H1 (cell line): ENCODE measurements around the gene PCDHGA2. TPM values are rescaled to one million over a fixed set of nuclear protein-coding genes. Genes with fewer than 3 reads are reported as not detected.

Source experiments
- CHD2 ChIP-seq: IDR thresholded peaks from 2 replicates; pipeline ENCODE4 v1.6.1; 2012; ENCODE audit warnings: low read length, improper control_type of control experiment
- CREB1 ChIP-seq: IDR thresholded peaks from 2 replicates; pipeline ENCODE4 v1.6.1; 2012; ENCODE audit warnings: inconsistent platforms
- CTBP2 ChIP-seq: IDR thresholded peaks from 2 replicates; pipeline ENCODE4 v1.7.0; 2011; ENCODE audit warnings: borderline replicate concordance, mild to moderate bottlenecking, moderate library complexity, mixed read lengths, low read length; ENCODE audit not compliant: insufficient read depth, insufficient read length
- EGR1 ChIP-seq: IDR thresholded peaks from 2 replicates; pipeline ENCODE4 v1.6.1; 2011; ENCODE audit warnings: low read depth, low read length, borderline replicate concordance
- EZH2 ChIP-seq: fragments of 200-600 bp; sonication (generic); IDR thresholded peaks from 2 replicates; pipeline ENCODE4 v1.7.1; 2012; ENCODE audit warnings: low read depth, mild to moderate bottlenecking, moderate library complexity, low read length, inconsistent platforms; ENCODE audit not compliant: severe bottlenecking
- HDAC2 ChIP-seq, 2 experiments: fragments of 300-600 bp in 1 of 2; sonication (generic) in 1 of 2; IDR thresholded peaks; 2 replicates each; pipeline ENCODE4 v1.6.1; 2011 to 2012; ENCODE audit warnings: low read depth in 2 of 2, low read length in 2 of 2, mild to moderate bottlenecking in 2 of 2, moderate library complexity in 2 of 2, borderline replicate concordance in 1 of 2, inconsistent platforms in 1 of 2
- HDAC6 ChIP-seq: IDR thresholded peaks from one replicate; pipeline ENCODE4 v1.7.1; 2012; ENCODE audit warnings: low read depth, mild to moderate bottlenecking, inconsistent platforms, low read length, moderate library complexity
- KDM1A ChIP-seq: fragments of 200-600, 300-600 bp; sonication (generic); IDR thresholded peaks from 2 replicates; pipeline ENCODE4 v1.7.1; 2016; ENCODE audit warnings: mild to moderate bottlenecking, low read length, borderline replicate concordance
- MAFK ChIP-seq: IDR thresholded peaks from 2 replicates; pipeline ENCODE4 v1.6.1; 2012; ENCODE audit warnings: low read depth, mild to moderate bottlenecking, improper control_type of control experiment, low read length
- NANOG ChIP-seq: IDR thresholded peaks from 2 replicates; pipeline ENCODE4 v1.6.1; 2011; ENCODE audit warnings: low read length, low read depth, mild to moderate bottlenecking, inconsistent platforms; ENCODE audit not compliant: insufficient read depth, poor library complexity, severe bottlenecking
- POLR2A ChIP-seq, 2 experiments: IDR thresholded peaks; 1 replicate in 1 of 2; 2 replicates in 1 of 2; pipeline ENCODE4 v1.6.1; 2011; ENCODE audit warnings: low read depth in 2 of 2, low read length in 2 of 2, mild to moderate bottlenecking in 2 of 2; ENCODE audit errors: control extremely low read depth in 1 of 2
- POU5F1 ChIP-seq: IDR thresholded peaks from 2 replicates; pipeline ENCODE4 v1.6.1; 2011; ENCODE audit warnings: low read depth, mild to moderate bottlenecking, low read length, moderate library complexity
- SAP30 ChIP-seq: fragments of 300-600 bp; sonication (generic); IDR thresholded peaks from 2 replicates; pipeline ENCODE4 v1.7.1; 2012; ENCODE audit warnings: low read length, moderate library complexity, mild to moderate bottlenecking, inconsistent platforms; ENCODE audit not compliant: insufficient read depth, insufficient replicate concordance
- SP2 ChIP-seq: IDR thresholded peaks from 2 replicates; pipeline ENCODE4 v1.6.1; 2012; ENCODE audit warnings: mild to moderate bottlenecking, low read length, inconsistent platforms
- SP4 ChIP-seq: IDR thresholded peaks from 2 replicates; pipeline ENCODE4 v1.6.1; 2012; ENCODE audit warnings: low read length, inconsistent platforms
- SRF ChIP-seq: IDR thresholded peaks from 2 replicates; pipeline ENCODE4 v1.6.1; 2011; ENCODE audit warnings: mild to moderate bottlenecking, low read depth, low read length, moderate library complexity
- TAF7 ChIP-seq: optimal IDR thresholded peaks from 2 replicates; pipeline ENCODE3; 2011; ENCODE audit warnings: low read depth, mild to moderate bottlenecking, inconsistent platforms, low read length, moderate library complexity, borderline replicate concordance
- TEAD4 ChIP-seq: IDR thresholded peaks from 2 replicates; pipeline ENCODE4 v1.6.1; 2012; ENCODE audit warnings: low read depth, low read length, inconsistent platforms, mixed read lengths
- polyA plus RNA-seq, 7 experiments: library from polyadenylated mRNA; depleted of rRNA in 3 of 7; stranded (reverse) in 5 of 7; unstranded in 2 of 7; fragments of >200 nt in 5 of 7; fragments of 200-250 nt in 2 of 7; gene quantifications; 1 replicate in 5 of 7; 2 replicates in 1 of 7; 4 replicates in 1 of 7; pipeline versions ENCODE4 v1.2.1 to v1.2.3, GENCODE V29; 2011 to 2013; ENCODE audit warnings: missing spikeins in 2 of 7, mixed read lengths in 2 of 7
- total RNA-seq: library from RNA; stranded (reverse); fragmentation: NEBNext Ultra II Directional; extraction: Animal tissue kit (Norgen Biotek cat#: 25700); gene quantifications from 2 replicates; pipeline ENCODE4 v1.2.1, GENCODE V29; 2021
- TF ChIP-seq, protein P1 (sequence below): IDR thresholded peaks from 2 replicates; pipeline ENCODE4 v1.6.1; 2011; ENCODE audit warnings: low read length, improper control_type of control experiment
- TF ChIP-seq, protein P2 (sequence below), 3 experiments: IDR thresholded peaks; 1 replicate in 2 of 3; 2 replicates in 1 of 3; pipeline versions ENCODE4 v1.5.1 to v1.6.1; 2011; ENCODE audit warnings: low read length in 3 of 3, mild to moderate bottlenecking in 3 of 3, inconsistent platforms in 2 of 3, low read depth in 1 of 3, moderate library complexity in 1 of 3; ENCODE audit not compliant: insufficient read depth in 1 of 3; ENCODE audit errors: control extremely low read depth in 1 of 3

Gene PCDHGA2
- total and polyA plus RNA-seq, 2 of the 8 experiments (the other 6 are each of a cell fraction or from before 2014, with no cell fraction given): 0.32 to 0.39 TPM

DNA sequence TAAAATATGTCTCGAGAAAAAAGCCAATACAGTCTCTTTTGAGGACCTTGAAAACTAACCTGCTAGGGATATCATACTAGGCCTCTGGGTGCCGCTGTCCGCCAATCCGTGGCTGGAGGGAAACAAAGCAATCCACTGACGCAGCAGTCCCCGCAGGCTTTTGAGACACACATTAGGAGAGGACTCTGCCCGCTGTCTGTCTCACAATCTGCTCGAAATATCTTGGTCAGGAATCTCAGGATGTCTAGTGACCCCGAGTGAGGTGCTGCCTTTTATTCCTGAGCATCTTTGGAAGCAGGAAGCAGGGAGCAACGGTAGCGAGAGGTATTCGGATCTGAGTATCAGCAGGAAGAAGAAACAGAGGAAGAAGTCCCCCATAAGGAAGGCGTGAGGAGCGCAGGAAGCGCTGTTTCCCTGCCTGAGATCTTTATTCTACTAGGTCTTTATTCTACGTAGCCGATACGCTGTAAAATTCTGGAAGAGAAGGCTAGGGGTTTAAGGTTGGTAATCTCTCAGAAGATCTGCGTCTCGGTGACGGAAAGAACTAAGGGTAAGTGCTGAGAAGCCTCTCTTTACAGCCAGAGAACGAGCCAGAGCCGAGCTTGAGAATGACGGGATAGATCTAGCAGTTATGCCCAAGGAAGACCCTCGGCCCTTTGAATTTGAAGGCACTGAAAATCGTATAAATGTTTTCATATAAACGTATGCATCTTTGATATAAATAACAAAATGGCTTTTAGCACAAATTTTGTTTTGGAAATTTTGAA is 12.3 kb upstream of the PCDHGA2 start (continued):
- TF ChIP-seq EZH2: no peak
- TF ChIP-seq, protein P1, sequence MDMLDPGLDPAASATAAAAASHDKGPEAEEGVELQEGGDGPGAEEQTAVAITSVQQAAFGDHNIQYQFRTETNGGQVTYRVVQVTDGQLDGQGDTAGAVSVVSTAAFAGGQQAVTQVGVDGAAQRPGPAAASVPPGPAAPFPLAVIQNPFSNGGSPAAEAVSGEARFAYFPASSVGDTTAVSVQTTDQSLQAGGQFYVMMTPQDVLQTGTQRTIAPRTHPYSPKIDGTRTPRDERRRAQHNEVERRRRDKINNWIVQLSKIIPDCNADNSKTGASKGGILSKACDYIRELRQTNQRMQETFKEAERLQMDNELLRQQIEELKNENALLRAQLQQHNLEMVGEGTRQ: no peak
- TF ChIP-seq HDAC2 (IDR thresholded peaks at IDR 0.05; ENCODE audit: borderline replicate concordance in 1 of 2, low read depth in 2 of 2, low read length in 2 of 2): no peak
- peak; percentile 46 for TF ChIP-seq TAF7
- no peak for TF ChIP-seq NANOG
- no peak for TF ChIP-seq KDM1A
- TF ChIP-seq CREB1: peak; percentile 28; the same call in 1 of the 2 replicates
- TF ChIP-seq SAP30: no peak
- no peak for TF ChIP-seq CHD2
- no peak for TF ChIP-seq SRF
- TF ChIP-seq CTBP2: no peak
- TF ChIP-seq, protein P2, sequence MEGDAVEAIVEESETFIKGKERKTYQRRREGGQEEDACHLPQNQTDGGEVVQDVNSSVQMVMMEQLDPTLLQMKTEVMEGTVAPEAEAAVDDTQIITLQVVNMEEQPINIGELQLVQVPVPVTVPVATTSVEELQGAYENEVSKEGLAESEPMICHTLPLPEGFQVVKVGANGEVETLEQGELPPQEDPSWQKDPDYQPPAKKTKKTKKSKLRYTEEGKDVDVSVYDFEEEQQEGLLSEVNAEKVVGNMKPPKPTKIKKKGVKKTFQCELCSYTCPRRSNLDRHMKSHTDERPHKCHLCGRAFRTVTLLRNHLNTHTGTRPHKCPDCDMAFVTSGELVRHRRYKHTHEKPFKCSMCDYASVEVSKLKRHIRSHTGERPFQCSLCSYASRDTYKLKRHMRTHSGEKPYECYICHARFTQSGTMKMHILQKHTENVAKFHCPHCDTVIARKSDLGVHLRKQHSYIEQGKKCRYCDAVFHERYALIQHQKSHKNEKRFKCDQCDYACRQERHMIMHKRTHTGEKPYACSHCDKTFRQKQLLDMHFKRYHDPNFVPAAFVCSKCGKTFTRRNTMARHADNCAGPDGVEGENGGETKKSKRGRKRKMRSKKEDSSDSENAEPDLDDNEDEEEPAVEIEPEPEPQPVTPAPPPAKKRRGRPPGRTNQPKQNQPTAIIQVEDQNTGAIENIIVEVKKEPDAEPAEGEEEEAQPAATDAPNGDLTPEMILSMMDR (IDR thresholded peaks at IDR 0.05; ENCODE audit: control extremely low read depth in 1 of 3, insufficient read depth in 1 of 3, low read depth in 1 of 3, low read length in 3 of 3): peak; percentile 58 to 74 (median 71)
- no peak for TF ChIP-seq SP2
- no peak for TF ChIP-seq POU5F1
- no peak for TF ChIP-seq TEAD4
- TF ChIP-seq SP4: no peak
- peak; percentile 46; the same call in 1 of the 2 replicates for TF ChIP-seq MAFK
- TF ChIP-seq POLR2A (IDR thresholded peaks at IDR 0.05; ENCODE audit: control extremely low read depth in 1 of 2, low read depth in 2 of 2, low read length in 2 of 2): peak in 1 of 2 experiments; percentile 56; a peak in 1 of 3 replicates
- no peak for TF ChIP-seq HDAC6
- peak; percentile 34; the same call in 1 of the 2 replicates for TF ChIP-seq EGR1
